ENCODE data around the gene ALKBH6. TPM values are rescaled to one million over a fixed set of nuclear protein-coding genes. Genes with fewer than 3 reads are reported as not detected.

The ALKBH6 gene
- total and polyA plus RNA-seq, 2 of the 13 experiments (the other 11 are each of a cell fraction or from before 2014, with no cell fraction given) = 13.7 to 18.1 TPM

- FAIRE-seq (no peak), ATAC-seq (no peak), DNase-seq (ENCODE audit: low spot score) (no peak)
- peaks cover 0 to 35% of the 10 kb centered on the region in 2 experiments; a peak in 4 of 5 replicates for H3K27me3 ChIP-seq (ENCODE audit: control insufficient read depth in 1 of 2, insufficient read depth in 2 of 2, low read length in 2 of 2)
- no peaks in the 10 kb centered on the region for H4K20me1 ChIP-seq (ENCODE audit: insufficient read depth, low read length)
- no peaks in the 10 kb centered on the region for H3K79me2 ChIP-seq (ENCODE audit: insufficient read depth, low read length)
- H3K9ac ChIP-seq (ENCODE audit: insufficient read depth, low read depth, low read length) = no peak overlapping the region
- intact Hi-C loops (cut with micrococcal nuclease; ENCODE audit: unreplicated experiment) (no loop called here), in situ Hi-C loops (cut with HindIII; ENCODE audit: extremely low pct_ligation_motif_present, low pct_unique_long_range_greater_than_20kb) (no loop called here)
- WGBS (ENCODE audit: low lambda C conversion rate) = 7% methylated on average over 8 of the region's 8 CpGs
- POLR2A ChIA-PET = no interaction called here
- H3K4me1 ChIP-seq (ENCODE audit: insufficient read depth, low read length) = peaks cover 21% of the 10 kb centered on the region
- H2AFZ ChIP-seq (ENCODE audit: low read length) = no peak overlapping the region
- CTCF ChIA-PET (ENCODE audit: low intra/inter-chr PET ratio, low total read pairs) = no interaction called here
- H3K27ac ChIP-seq (ENCODE audit: extremely low read length, insufficient read depth, low read length) = no peak overlapping the region
- H3K4me2 ChIP-seq (ENCODE audit: low read depth, low read length) = peak overlapping the region; percentile 57; the same call in 1 of the 2 replicates
- no peaks in the 10 kb centered on the region for H3K36me3 ChIP-seq (replicated peaks in 1 of 2; ENCODE audit: control insufficient read depth in 1 of 2, insufficient read depth in 2 of 2, low read length in 2 of 2)
- no peak for TF ChIP-seq ZBTB39 (CRISPR knock-in tag; IDR thresholded peaks at IDR 0.05)
- 0 out of 2 replicates have a peak, but pooled peaks have one; percentile 9 for TF ChIP-seq TBX2 (CRISPR knock-in tag; IDR thresholded peaks at IDR 0.05; ENCODE audit: borderline replicate concordance)
- peak overlapping the region; percentile 35 to 62 (median 47); a peak in 4 of 6 replicates for H3K4me3 ChIP-seq (replicated peaks in 1 of 3; ENCODE audit: insufficient read depth in 1 of 3, low read depth in 2 of 3, low read length in 3 of 3)
- no peaks in the 10 kb centered on the region for H3K9me3 ChIP-seq (ENCODE audit: low read length)
- BruUV-seq (replicated peaks) = no TSS peak
Observed at GRCh38 chr19:35987571-35987896, 26.5 kb downstream of the ALKBH6 start.

GRCh38 chr19:35986664-35987570 lies 27.1 kb downstream of the ALKBH6 start:
- CTCF ChIA-PET (ENCODE audit: low intra/inter-chr PET ratio, low total read pairs) = no interaction called here
- FAIRE-seq (no peak), ATAC-seq (peak; percentile 81), DNase-seq (ENCODE audit: low spot score) (no peak)
- H2AFZ ChIP-seq (ENCODE audit: low read length) = no peak overlapping the region
- H3K4me1 ChIP-seq (ENCODE audit: insufficient read depth, low read length) = peaks cover 18% of the 10 kb centered on the region
- WGBS (ENCODE audit: low lambda C conversion rate) = 11% methylated on average over 38 of the region's 54 CpGs
- BruUV-seq (replicated peaks) = no TSS peak
- peak overlapping the region; percentile 57 for H3K4me2 ChIP-seq (ENCODE audit: low read depth, low read length)
- no peaks in the 10 kb centered on the region for H3K36me3 ChIP-seq (replicated peaks in 1 of 2; ENCODE audit: control insufficient read depth in 1 of 2, insufficient read depth in 2 of 2, low read length in 2 of 2)
- no peaks in the 10 kb centered on the region for H4K20me1 ChIP-seq (ENCODE audit: insufficient read depth, low read length)
- intact Hi-C loops (cut with micrococcal nuclease; ENCODE audit: unreplicated experiment) (no loop called here), in situ Hi-C loops (cut with HindIII; ENCODE audit: extremely low pct_ligation_motif_present, low pct_unique_long_range_greater_than_20kb) (no loop called here)
- no peak overlapping the region for H3K27ac ChIP-seq (ENCODE audit: extremely low read length, insufficient read depth, low read length)
- H3K9me3 ChIP-seq (ENCODE audit: low read length) = no peaks in the 10 kb centered on the region
- H3K27me3 ChIP-seq (ENCODE audit: control insufficient read depth in 1 of 2, insufficient read depth in 2 of 2, low read length in 2 of 2) = peaks cover 0 to 35% of the 10 kb centered on the region in 2 experiments; a peak in 4 of 5 replicates
- peak overlapping the region; percentile 35 to 62 (median 47); a peak in 5 of 6 replicates for H3K4me3 ChIP-seq (replicated peaks in 1 of 3; ENCODE audit: insufficient read depth in 1 of 3, low read depth in 2 of 3, low read length in 3 of 3)
- no peaks in the 10 kb centered on the region for H3K79me2 ChIP-seq (ENCODE audit: insufficient read depth, low read length)
- no peak overlapping the region for H3K9ac ChIP-seq (ENCODE audit: insufficient read depth, low read depth, low read length)
- POLR2A ChIA-PET = no interaction called here
- TF ChIP-seq ZSCAN21 (CRISPR knock-in tag; IDR thresholded peaks at IDR 0.05; ENCODE audit: borderline replicate concordance) (0 out of 2 replicates have a peak, but pooled peaks have one; percentile 41), CTCF (CRISPR knock-in tag; IDR thresholded peaks at IDR 0.05) (peak; percentile 48), LBX2 (CRISPR knock-in tag; IDR thresholded peaks at IDR 0.05; ENCODE audit: borderline replicate concordance) (no peak), UBTF (CRISPR knock-in tag; IDR thresholded peaks at IDR 0.05) (peak; percentile 38; the same call in 1 of the 2 replicates), HNRNPLL (IDR thresholded peaks at IDR 0.05; ENCODE audit: low read depth, low read length, poor library complexity, severe bottlenecking) (peak; percentile 44)

Data from HepG2 (cell line).